ENCODE results near the gene PSENEN. TPM values are rescaled to one million over a fixed set of nuclear protein-coding genes. Genes with fewer than 3 reads are reported as not detected.

The PSENEN gene
- total and polyA plus RNA-seq, 11 donors, result 25.2 to 95.1 (median 42.3) TPM

DNA sequence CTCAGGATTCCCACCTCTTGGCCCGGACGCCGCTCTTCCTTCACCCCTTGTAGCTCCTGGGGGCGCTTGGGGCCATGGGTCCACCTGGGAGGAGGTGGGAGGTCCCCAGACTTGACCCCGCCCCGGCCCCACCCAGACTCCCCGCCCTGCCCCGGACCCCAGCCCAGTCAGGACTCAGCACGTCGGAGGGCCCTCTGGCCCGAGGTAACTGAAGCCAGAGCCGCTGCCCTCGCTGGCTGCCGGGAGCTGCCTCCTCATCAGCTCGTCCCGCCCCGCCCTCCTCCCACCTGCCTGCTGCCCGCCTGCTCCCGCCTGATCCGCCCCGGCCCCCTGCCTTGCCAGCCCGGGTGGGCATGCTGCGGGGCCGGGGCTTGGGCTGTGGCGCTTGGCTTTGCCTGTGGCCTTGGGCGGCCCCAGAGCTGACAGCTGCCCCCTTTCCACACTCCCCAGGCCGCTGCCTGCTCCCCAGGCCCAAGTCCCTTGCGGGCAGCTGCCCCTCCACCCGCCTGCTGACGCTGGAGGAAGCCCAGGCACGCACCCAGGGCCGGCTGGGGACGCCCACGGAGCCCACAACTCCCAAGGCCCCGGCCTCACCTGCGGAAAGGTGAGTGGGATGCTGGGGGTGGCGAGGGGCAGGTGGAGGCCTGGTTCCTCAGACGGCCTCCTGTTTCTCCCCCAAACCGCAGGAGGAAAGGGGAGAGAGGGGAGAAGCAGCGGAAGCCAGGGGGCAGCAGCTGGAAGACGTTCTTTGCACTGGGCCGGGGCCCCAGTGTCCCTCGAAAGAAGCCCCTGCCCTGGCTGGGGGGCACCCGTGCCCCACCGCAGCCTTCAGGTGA is 39.3 kb downstream of the PSENEN start:
- H3K4me1 ChIP-seq, result no peaks in the 10 kb centered on the region
- H3K27ac ChIP-seq, result no peak overlapping the region
- ATAC-seq, result no peak
- H3K36me3 ChIP-seq, result peaks cover 0 to 39% (median 12%) of the 10 kb centered on the region in 9 donors
- no peak overlapping the region for H3K4me3 ChIP-seq
- WGBS, 4 donors, result 84 to 89% (median 86%) methylated on average over 22 to 45 of the region's 45 CpGs
- no peak for TF ChIP-seq POLR2A (IDR thresholded peaks at IDR 0.05)
- TF ChIP-seq, protein P1, sequence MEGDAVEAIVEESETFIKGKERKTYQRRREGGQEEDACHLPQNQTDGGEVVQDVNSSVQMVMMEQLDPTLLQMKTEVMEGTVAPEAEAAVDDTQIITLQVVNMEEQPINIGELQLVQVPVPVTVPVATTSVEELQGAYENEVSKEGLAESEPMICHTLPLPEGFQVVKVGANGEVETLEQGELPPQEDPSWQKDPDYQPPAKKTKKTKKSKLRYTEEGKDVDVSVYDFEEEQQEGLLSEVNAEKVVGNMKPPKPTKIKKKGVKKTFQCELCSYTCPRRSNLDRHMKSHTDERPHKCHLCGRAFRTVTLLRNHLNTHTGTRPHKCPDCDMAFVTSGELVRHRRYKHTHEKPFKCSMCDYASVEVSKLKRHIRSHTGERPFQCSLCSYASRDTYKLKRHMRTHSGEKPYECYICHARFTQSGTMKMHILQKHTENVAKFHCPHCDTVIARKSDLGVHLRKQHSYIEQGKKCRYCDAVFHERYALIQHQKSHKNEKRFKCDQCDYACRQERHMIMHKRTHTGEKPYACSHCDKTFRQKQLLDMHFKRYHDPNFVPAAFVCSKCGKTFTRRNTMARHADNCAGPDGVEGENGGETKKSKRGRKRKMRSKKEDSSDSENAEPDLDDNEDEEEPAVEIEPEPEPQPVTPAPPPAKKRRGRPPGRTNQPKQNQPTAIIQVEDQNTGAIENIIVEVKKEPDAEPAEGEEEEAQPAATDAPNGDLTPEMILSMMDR (IDR thresholded peaks at IDR 0.05), result no peak
- no peaks in the 10 kb centered on the region for H3K9me3 ChIP-seq
- DNase-seq, result no peak
- intact Hi-C loops (cut with DNase I), result loop anchor here in 1 of 10 donors (10.0 kb wide), 1 partner anchor 90 kb away; no protein-coding TSS in a partner anchor
- H3K27me3 ChIP-seq, result no peaks in the 10 kb centered on the region

DNA sequence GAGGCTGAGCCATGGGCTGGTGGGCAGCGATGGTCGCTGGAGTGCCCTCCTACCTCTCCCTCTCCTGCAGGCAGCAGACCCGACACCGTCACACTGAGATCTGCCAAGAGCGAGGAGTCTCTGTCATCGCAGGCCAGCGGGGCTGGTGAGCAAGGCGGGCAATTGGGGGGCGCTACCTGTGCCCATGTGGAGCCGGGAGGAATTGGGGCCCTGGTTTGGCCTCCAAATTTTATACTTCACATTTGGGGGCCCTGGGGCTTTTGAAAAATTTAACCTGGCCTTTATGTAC is 39.8 kb downstream of the PSENEN start:
- Histone ChIP-seq H3K27me3 (no peaks in the 10 kb centered on the region), H3K4me3 (no peak overlapping the region), H3K27ac (no peak overlapping the region), H3K36me3 (peaks cover 0 to 34% (median 12%) of the 10 kb centered on the region in 9 donors), H3K9me3 (no peaks in the 10 kb centered on the region), H3K4me1 (no peaks in the 10 kb centered on the region)
- TF ChIP-seq, protein P1 (IDR thresholded peaks at IDR 0.05), result no peak
- TF ChIP-seq POLR2A (IDR thresholded peaks at IDR 0.05), result no peak
- WGBS, 4 donors, result 87 to 100% (median 90%) methylated on average over 2 to 10 of the region's 10 CpGs
- DNase-seq (no peak), ATAC-seq (no peak)
- intact Hi-C loops (cut with DNase I), result loop anchor here in 1 of 10 donors (10.0 kb wide), 1 partner anchor 90 kb away; no protein-coding TSS in a partner anchor

DNA sequence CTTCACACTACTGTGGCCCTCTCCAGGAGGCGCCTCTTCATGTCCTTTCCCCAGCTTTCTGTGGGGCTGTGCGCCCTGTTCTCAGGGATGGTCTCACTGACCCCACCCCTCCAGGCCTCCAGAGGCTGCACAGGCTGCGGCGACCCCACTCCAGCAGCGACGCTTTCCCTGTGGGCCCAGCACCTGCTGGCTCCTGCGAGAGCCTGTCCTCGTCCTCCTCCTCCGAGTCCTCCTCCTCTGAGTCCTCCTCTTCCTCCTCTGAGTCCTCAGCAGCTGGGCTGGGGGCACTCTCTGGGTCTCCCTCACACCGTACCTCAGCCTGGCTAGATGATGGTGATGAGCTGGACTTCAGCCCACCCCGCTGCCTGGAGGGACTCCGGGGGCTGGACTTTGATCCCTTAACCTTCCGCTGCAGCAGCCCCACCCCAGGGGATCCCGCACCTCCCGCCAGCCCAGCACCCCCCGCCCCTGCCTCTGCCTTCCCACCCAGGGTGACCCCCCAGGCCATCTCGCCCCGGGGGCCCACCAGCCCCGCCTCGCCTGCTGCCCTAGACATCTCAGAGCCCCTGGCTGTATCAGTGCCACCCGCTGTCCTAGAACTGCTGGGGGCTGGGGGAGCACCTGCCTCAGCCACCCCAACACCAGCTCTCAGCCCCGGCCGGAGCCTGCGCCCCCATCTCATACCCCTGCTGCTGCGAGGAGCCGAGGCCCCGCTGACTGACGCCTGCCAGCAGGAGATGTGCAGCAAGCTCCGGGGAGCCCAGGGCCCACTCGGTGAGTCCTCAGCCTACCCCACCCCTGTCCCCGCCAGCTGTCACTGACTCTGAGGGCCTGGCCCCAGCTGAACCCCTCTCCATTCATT is 41.1 kb downstream of the PSENEN start:
- Histone ChIP-seq H3K36me3 (peaks cover 0 to 21% (median 3%) of the 10 kb centered on the region in 9 donors), H3K4me1 (no peaks in the 10 kb centered on the region), H3K9me3 (no peaks in the 10 kb centered on the region), H3K27me3 (no peaks in the 10 kb centered on the region), H3K4me3 (no peak overlapping the region), H3K27ac (no peak overlapping the region)
- DNase-seq (no peak), ATAC-seq (no peak)
- intact Hi-C loops (cut with DNase I), result loop anchor here in 1 of 10 donors (10.0 kb wide), 1 partner anchor 88 kb away; no protein-coding TSS in a partner anchor
- 88 to 93% (median 93%) methylated on average over 26 to 31 of the region's 31 CpGs for WGBS, 4 donors
- TF ChIP-seq, protein P1 (IDR thresholded peaks at IDR 0.05), result no peak
- TF ChIP-seq POLR2A (IDR thresholded peaks at IDR 0.05), result no peak
